HG02588 (cell line): ENCODE data around the gene RPS10.
"Not testable (repeated sequence)": the region's sequence is repeated elsewhere in the genome, so short reads cannot be mapped to it uniquely, and the experiment has no call there.

Experiments
- ATAC-seq: cut with Tn5 transposase; IDR thresholded peaks from one replicate; pipeline ENCODE4 v1.9.1; 2021; ENCODE audit warnings: mild to moderate bottlenecking, moderate library complexity; ENCODE audit not compliant: unreplicated experiment

Gene RPS10

DNA sequence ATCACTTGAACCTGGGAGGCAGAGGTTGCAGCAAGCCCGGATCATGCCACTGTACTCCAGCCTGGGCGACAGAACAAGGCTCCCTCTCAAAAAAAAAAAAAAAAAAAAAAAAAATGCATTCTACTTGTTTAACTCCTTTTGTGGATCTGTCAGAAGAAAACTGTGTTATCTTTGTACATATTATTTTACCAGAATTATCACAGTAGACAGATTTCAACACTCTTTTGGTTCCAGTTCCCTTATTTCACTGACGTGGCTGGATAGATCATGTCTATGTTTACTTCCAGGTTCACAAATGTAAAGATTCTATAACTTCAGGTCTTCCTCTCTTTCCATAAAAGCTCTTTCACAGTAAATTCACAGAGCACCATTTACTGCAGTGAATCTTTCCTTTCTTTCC, 51.8 kb downstream of the RPS10 start:
- ATAC-seq: no peak

GRCh38 chr6:34373511-34373910, 52.4 kb downstream of the RPS10 start:
- ATAC-seq: no peak

DNA sequence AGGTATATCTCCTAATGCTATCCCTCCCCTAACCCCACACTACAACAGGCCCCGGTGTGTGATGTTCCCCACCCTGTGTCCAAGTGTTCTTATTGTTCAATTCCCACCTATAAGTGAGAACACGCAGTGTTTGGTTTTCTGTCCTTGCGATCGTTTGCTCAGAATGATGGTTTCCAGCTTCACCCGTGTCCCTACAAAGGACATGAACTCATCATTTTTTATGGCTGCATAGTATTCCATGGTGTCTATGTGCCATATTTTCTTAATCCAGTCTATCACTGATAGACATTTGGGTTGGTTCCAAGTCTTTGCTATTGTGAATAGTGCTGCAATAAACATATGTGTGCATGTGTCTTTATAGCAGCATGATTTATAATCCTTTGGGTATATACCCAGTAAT, 54.0 kb downstream of the RPS10 start:
- ATAC-seq: not testable (repeated sequence)

DNA sequence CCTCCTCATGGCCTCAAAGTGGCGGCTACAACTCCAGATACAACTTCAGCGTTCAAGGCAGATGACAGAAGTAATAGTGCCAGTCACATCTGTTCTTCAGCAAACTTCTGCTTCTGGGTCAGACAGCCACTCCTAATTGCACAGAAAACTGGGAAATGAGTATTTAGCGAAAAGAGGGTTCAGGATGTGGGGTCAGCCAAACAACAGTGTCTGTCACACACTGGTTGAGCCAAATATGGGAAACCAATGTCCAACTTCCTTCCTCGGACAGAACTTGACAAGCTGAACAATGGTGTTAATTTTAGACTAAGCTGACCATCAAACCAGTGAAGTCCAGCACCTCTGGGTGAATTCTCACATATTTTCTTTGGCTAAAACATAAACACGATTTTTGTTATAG, 55.5 kb downstream of the RPS10 start:
- no peak for ATAC-seq

- no peak for ATAC-seq
These were observed 56.5 kb downstream of the RPS10 start for GRCh38 chr6:34369385-34369784.
